Gastroesophageal sphincter (tissue), 3 donors: ENCODE data around the gene SMPD3.

ENCODE experiments used
- CTCF ChIP-seq, 4 experiments: fragments of 200-600 bp in 2 of 4; fragments of 450-650 bp in 2 of 4; sonication (generic) in 1 of 4; IDR thresholded peaks; one replicate each; pipeline ENCODE4 v1.5.1; 2017 to 2019; ENCODE audit warnings: antibody characterized with exemption in 4 of 4, mild to moderate bottlenecking in 2 of 4, moderate library complexity in 2 of 4
- EP300 ChIP-seq: sonication (generic); formaldehyde crosslinking; IDR thresholded peaks from one replicate; pipeline ENCODE4 v1.6.1; 2017; ENCODE audit warnings: antibody characterized with exemption, mild to moderate bottlenecking
- POLR2A ChIP-seq, 2 donors: fragments of 450-650 bp; IDR thresholded peaks; one replicate each; pipeline ENCODE4 v1.6.1; 2017; ENCODE audit warnings: antibody characterized with exemption in 2 of 2, mild to moderate bottlenecking in 2 of 2, moderate library complexity in 1 of 2
- POLR2AphosphoS5 ChIP-seq: sonication (generic); formaldehyde crosslinking; IDR thresholded peaks from one replicate; pipeline ENCODE4 v1.6.1; 2017; ENCODE audit warnings: antibody characterized with exemption

- TF ChIP-seq POLR2A (IDR thresholded peaks at IDR 0.05) (no peak), POLR2AphosphoS5 (no peak), CTCF (IDR thresholded peaks at IDR 0.05) (no peak), EP300 (no peak)
Observed at GRCh38 chr16:68342620-68343019, 105.7 kb downstream of the SMPD3 start.
